SJCRH30 (cell line): ENCODE data around the gene MCTP2. TPM values are rescaled to one million over a fixed set of nuclear protein-coding genes. Genes with fewer than 3 reads are reported as not detected.

Source experiments
- DNase-seq, 2 experiments: peaks; one replicate each; pipeline ENCODE4 v3.0.0-alpha.2; 2015 to 2020
- H3K27ac ChIP-seq: fragments of 250-450 bp; sonication (Bioruptor Pico); 2 replicates; pipeline ENCODE4 v1.5.1; 2020; ENCODE audit warnings: mild to moderate bottlenecking, moderate library complexity
- H3K27me3 ChIP-seq: fragments of 250-450 bp; sonication (Bioruptor Pico); 2 replicates; pipeline ENCODE4 v1.5.1; 2020; ENCODE audit warnings: mild to moderate bottlenecking, moderate library complexity
- H3K36me3 ChIP-seq: fragments of 250-450 bp; sonication (Bioruptor Pico); 2 replicates; pipeline ENCODE4 v1.5.1; 2020; ENCODE audit warnings: mild to moderate bottlenecking, moderate library complexity
- H3K4me1 ChIP-seq: fragments of 250-450 bp; sonication (Bioruptor Pico); 2 replicates; pipeline ENCODE4 v1.5.1; 2020; ENCODE audit warnings: mild to moderate bottlenecking, moderate library complexity
- H3K4me3 ChIP-seq: fragments of 250-450 bp; sonication (Bioruptor Pico); 2 replicates; pipeline ENCODE4 v1.5.1; 2020; ENCODE audit warnings: mild to moderate bottlenecking, moderate library complexity
- H3K9me3 ChIP-seq: fragments of 250-450 bp; sonication (Bioruptor Pico); replicated peaks from 2 replicates; pipeline ENCODE4 v1.5.1; 2020; ENCODE audit warnings: mild to moderate bottlenecking, moderate library complexity
- total RNA-seq: library from RNA; depleted of rRNA; stranded (reverse); fragments of >200 nt; shearing (Covaris generic); gene quantifications from 2 replicates; pipeline ENCODE4 v1.2.3, GENCODE V29; 2014

The MCTP2 gene
- total RNA-seq, 1 experiment from 2014 or later: 0.38 TPM

GRCh38 chr15:94290730-94291129 is 59.4 kb downstream of the MCTP2 start:
- DNase-seq: no peak
- H3K9me3 ChIP-seq: no peaks in the 10 kb centered on the region
- H3K27ac ChIP-seq: no peak overlapping the region
- H3K27me3 ChIP-seq: no peaks in the 10 kb centered on the region
- no peak overlapping the region for H3K4me3 ChIP-seq
- peaks cover 5% of the 10 kb centered on the region; the same call in 1 of the 2 replicates for H3K4me1 ChIP-seq
- no peaks in the 10 kb centered on the region for H3K36me3 ChIP-seq

GRCh38 chr15:94293411-94294402 is 62.3 kb downstream of the MCTP2 start:
- H3K36me3 ChIP-seq: no peaks in the 10 kb centered on the region
- H3K27me3 ChIP-seq: no peaks in the 10 kb centered on the region
- no peak overlapping the region for H3K27ac ChIP-seq
- no peak for DNase-seq
- H3K9me3 ChIP-seq: no peaks in the 10 kb centered on the region
- no peak overlapping the region for H3K4me3 ChIP-seq
- 0 out of 2 replicates have a peak, but pooled peaks cover 4% of the 10 kb centered on the region for H3K4me1 ChIP-seq

- H3K27ac ChIP-seq: no peak overlapping the region
- no peak for DNase-seq
- no peak overlapping the region for H3K4me3 ChIP-seq
Observed at GRCh38 chr15:94294556-94294955, 63.2 kb downstream of the MCTP2 start.

GRCh38 chr15:94295275-94295674 is 63.9 kb downstream of the MCTP2 start:
- Histone ChIP-seq H3K4me1 (0 out of 2 replicates have a peak, but pooled peaks cover 4% of the 10 kb centered on the region), H3K4me3 (no peak overlapping the region), H3K36me3 (no peaks in the 10 kb centered on the region), H3K27ac (no peak overlapping the region), H3K27me3 (no peaks in the 10 kb centered on the region), H3K9me3 (no peaks in the 10 kb centered on the region)
- no peak for DNase-seq

More at GRCh38 chr15:94294556-94294955, 63.2 kb downstream of the MCTP2 start:
- 0 out of 2 replicates have a peak, but pooled peaks cover 4% of the 10 kb centered on the region for H3K4me1 ChIP-seq
- H3K27me3 ChIP-seq: no peaks in the 10 kb centered on the region
- no peaks in the 10 kb centered on the region for H3K9me3 ChIP-seq
- no peaks in the 10 kb centered on the region for H3K36me3 ChIP-seq

- no peaks in the 10 kb centered on the region for H3K27me3 ChIP-seq
- no peaks in the 10 kb centered on the region for H3K9me3 ChIP-seq
- H3K36me3 ChIP-seq: no peaks in the 10 kb centered on the region
- no peak overlapping the region for H3K4me3 ChIP-seq
- H3K4me1 ChIP-seq: 0 out of 2 replicates have a peak, but pooled peaks cover 4% of the 10 kb centered on the region
- no peak overlapping the region for H3K27ac ChIP-seq
- DNase-seq: no peak
Observed at GRCh38 chr15:94296717-94297116, 65.4 kb downstream of the MCTP2 start.

- Histone ChIP-seq H3K4me1 (0 out of 2 replicates have a peak, but pooled peaks cover 4% of the 10 kb centered on the region), H3K27me3 (no peaks in the 10 kb centered on the region), H3K27ac (no peak overlapping the region; the same call in 1 of the 2 replicates), H3K36me3 (no peaks in the 10 kb centered on the region), H3K9me3 (no peaks in the 10 kb centered on the region), H3K4me3 (no peak overlapping the region)
- DNase-seq: peak; percentile 12 to 62
Observed at GRCh38 chr15:94297558-94297957, 66.2 kb downstream of the MCTP2 start.

- Histone ChIP-seq H3K27ac (no peak overlapping the region), H3K9me3 (no peaks in the 10 kb centered on the region), H3K27me3 (no peaks in the 10 kb centered on the region), H3K36me3 (no peaks in the 10 kb centered on the region), H3K4me1 (0 out of 2 replicates have a peak, but pooled peaks cover 4% of the 10 kb centered on the region), H3K4me3 (no peak overlapping the region)
- DNase-seq: no peak
Observed at GRCh38 chr15:94298364-94298763, 67.0 kb downstream of the MCTP2 start.

GRCh38 chr15:94300612-94301011 is 69.3 kb downstream of the MCTP2 start:
- H3K27ac ChIP-seq: no peak overlapping the region
- H3K9me3 ChIP-seq: no peaks in the 10 kb centered on the region
- H3K4me3 ChIP-seq: no peak overlapping the region
- no peaks in the 10 kb centered on the region for H3K36me3 ChIP-seq
- no peak for DNase-seq
- H3K27me3 ChIP-seq: no peaks in the 10 kb centered on the region
- H3K4me1 ChIP-seq: 0 out of 2 replicates have a peak, but pooled peaks cover 4% of the 10 kb centered on the region

GRCh38 chr15:94305133-94305532 is 73.8 kb downstream of the MCTP2 start:
- Histone ChIP-seq H3K9me3 (no peaks in the 10 kb centered on the region), H3K27ac (no peak overlapping the region)
- no peak for DNase-seq

GRCh38 chr15:94306700-94307650 is 75.6 kb downstream of the MCTP2 start:
- H3K4me3 ChIP-seq: no peak overlapping the region
- H3K27me3 ChIP-seq: no peaks in the 10 kb centered on the region
- no peak overlapping the region for H3K27ac ChIP-seq
- no peaks in the 10 kb centered on the region for H3K9me3 ChIP-seq
- DNase-seq: no peak
- H3K36me3 ChIP-seq: no peaks in the 10 kb centered on the region
- no peaks in the 10 kb centered on the region for H3K4me1 ChIP-seq

More at GRCh38 chr15:94305133-94305532, 73.8 kb downstream of the MCTP2 start:
- Histone ChIP-seq H3K27me3 (no peaks in the 10 kb centered on the region), H3K4me3 (no peak overlapping the region), H3K36me3 (no peaks in the 10 kb centered on the region), H3K4me1 (no peaks in the 10 kb centered on the region)

- Histone ChIP-seq H3K27ac (no peak overlapping the region), H3K36me3 (no peaks in the 10 kb centered on the region), H3K4me3 (no peak overlapping the region), H3K9me3 (0 out of 2 replicates have a peak, but pooled peaks cover 2% of the 10 kb centered on the region), H3K27me3 (no peaks in the 10 kb centered on the region), H3K4me1 (no peaks in the 10 kb centered on the region)
- DNase-seq: peak in 1 of 2 experiments; percentile 30
Observed at GRCh38 chr15:94312946-94313345, 81.6 kb downstream of the MCTP2 start.

GRCh38 chr15:94314639-94315038 is 83.3 kb downstream of the MCTP2 start:
- Histone ChIP-seq H3K27me3 (no peaks in the 10 kb centered on the region), H3K36me3 (no peaks in the 10 kb centered on the region)

GRCh38 chr15:94317211-94317610 is 85.8 kb downstream of the MCTP2 start:
- no peaks in the 10 kb centered on the region for H3K36me3 ChIP-seq
- H3K27ac ChIP-seq: no peak overlapping the region
- H3K4me1 ChIP-seq: no peaks in the 10 kb centered on the region
- no peak overlapping the region for H3K4me3 ChIP-seq
- DNase-seq: no peak
- H3K9me3 ChIP-seq: 0 out of 2 replicates have a peak, but pooled peaks cover 2% of the 10 kb centered on the region
- no peaks in the 10 kb centered on the region for H3K27me3 ChIP-seq

More at GRCh38 chr15:94314639-94315038, 83.3 kb downstream of the MCTP2 start:
- no peak for DNase-seq
- Histone ChIP-seq H3K4me1 (no peaks in the 10 kb centered on the region), H3K27ac (no peak overlapping the region), H3K4me3 (no peak overlapping the region), H3K9me3 (0 out of 2 replicates have a peak, but pooled peaks cover 2% of the 10 kb centered on the region)

GRCh38 chr15:94322141-94322540 is 90.8 kb downstream of the MCTP2 start:
- no peaks in the 10 kb centered on the region for H3K9me3 ChIP-seq
- H3K27ac ChIP-seq: no peak overlapping the region
- no peaks in the 10 kb centered on the region for H3K36me3 ChIP-seq
- H3K27me3 ChIP-seq: no peaks in the 10 kb centered on the region
- no peak for DNase-seq
- H3K4me3 ChIP-seq: no peak overlapping the region
- no peaks in the 10 kb centered on the region for H3K4me1 ChIP-seq
